ENCODE data around the gene LEMD3. TPM values are rescaled to one million over a fixed set of nuclear protein-coding genes. Genes with fewer than 3 reads are reported as not detected.

LEMD3 gene
- total RNA-seq, 1 experiment from 2014 or later = 30.7 TPM

DNA sequence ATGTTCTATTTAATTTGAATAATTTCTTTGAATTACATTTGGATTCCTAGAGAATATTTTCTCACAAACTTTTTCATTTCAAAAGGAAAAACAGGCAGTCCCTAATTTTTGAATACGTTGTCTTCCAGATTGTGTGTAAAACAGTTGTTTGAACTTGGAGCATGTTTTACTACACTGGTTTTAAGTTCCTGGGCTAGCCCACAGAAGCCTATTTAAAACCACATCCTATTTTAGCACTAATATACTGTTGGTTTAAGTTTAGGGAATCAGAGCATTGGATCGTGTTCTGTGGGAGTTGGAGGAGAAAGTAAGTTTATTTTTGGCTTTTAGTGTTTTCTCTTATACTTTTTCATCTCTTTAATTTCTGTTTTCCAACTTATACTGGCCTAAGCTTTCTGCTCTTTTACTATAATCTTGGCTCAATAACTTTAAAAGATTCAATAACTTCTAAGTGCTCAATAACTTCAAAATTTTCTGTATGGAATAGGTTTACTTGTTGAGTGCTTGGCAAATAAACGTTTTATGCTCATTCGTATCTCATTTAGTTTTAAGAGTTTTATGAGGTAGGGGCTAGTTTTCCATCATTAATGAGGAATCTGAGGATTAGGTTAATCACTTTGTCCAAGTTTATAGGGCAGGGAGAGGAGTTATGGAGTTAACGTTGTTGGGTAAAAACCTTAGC lies 14.9 kb downstream of the LEMD3 start:
- Histone ChIP-seq H3K36me3 (no peaks in the 10 kb centered on the region; the same call in 1 of the 2 replicates), H3K9me3 (replicated peaks) (no peaks in the 10 kb centered on the region), H3K27me3 (replicated peaks) (no peaks in the 10 kb centered on the region), H3K4me3 (no peak overlapping the region), H3K27ac (no peak overlapping the region), H3K4me1 (replicated peaks) (no peaks in the 10 kb centered on the region)
- no peak for DNase-seq (ENCODE audit: low read depth in 1 of 2, low spot score in 2 of 2)

DNA sequence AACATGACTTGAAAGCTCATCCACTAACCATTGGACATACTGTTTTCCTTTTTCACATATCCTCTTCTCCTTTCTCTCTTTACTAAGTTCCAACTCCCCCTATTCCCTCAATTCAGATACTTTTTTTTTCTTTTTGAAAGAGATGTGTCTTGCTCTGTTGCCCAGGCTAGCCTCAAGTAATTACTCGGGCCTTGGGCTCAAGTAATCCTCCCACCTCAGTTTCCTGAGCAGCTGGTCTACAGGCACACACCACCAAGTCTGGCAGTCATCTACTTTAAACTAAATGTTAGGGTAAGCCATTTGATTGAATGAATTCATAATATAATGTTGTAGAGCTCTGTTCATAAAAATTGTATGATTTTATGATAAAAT lies 15.5 kb downstream of the LEMD3 start:
- no peaks in the 10 kb centered on the region for H3K9me3 ChIP-seq (replicated peaks)
- H3K27me3 ChIP-seq (replicated peaks) = no peaks in the 10 kb centered on the region
- DNase-seq (ENCODE audit: low read depth in 1 of 2, low spot score in 2 of 2) = no peak
- H3K4me1 ChIP-seq (replicated peaks) = no peaks in the 10 kb centered on the region
- H3K36me3 ChIP-seq = no peaks in the 10 kb centered on the region; the same call in 1 of the 2 replicates
- H3K4me3 ChIP-seq = no peak overlapping the region
- no peak overlapping the region for H3K27ac ChIP-seq

DNA sequence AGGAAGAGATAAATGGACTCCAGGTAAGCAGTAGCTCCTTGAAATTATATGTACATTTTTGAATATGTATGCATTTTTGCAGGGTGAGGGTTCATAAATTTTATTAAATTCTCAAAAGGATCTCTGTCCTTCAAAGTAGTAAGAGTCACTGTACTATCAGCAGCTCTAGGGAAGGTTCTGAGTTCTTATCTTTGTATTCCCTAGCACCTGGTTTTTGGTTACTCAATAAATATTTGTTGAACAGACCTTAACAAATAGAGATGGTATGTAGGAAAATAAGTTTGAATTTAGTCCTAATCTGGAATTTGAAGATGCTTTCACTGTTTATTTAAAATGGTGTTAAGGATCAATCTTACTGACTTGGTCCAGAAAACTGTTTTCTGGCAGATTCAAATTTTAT lies 18.3 kb downstream of the LEMD3 start:
- Histone ChIP-seq H3K9me3 (replicated peaks) (no peaks in the 10 kb centered on the region), H3K4me3 (no peak overlapping the region), H3K36me3 (no peaks in the 10 kb centered on the region; the same call in 1 of the 2 replicates), H3K27me3 (replicated peaks) (no peaks in the 10 kb centered on the region), H3K27ac (no peak overlapping the region), H3K4me1 (replicated peaks) (no peaks in the 10 kb centered on the region)
- no peak for DNase-seq (ENCODE audit: low read depth in 1 of 2, low spot score in 2 of 2)

DNA sequence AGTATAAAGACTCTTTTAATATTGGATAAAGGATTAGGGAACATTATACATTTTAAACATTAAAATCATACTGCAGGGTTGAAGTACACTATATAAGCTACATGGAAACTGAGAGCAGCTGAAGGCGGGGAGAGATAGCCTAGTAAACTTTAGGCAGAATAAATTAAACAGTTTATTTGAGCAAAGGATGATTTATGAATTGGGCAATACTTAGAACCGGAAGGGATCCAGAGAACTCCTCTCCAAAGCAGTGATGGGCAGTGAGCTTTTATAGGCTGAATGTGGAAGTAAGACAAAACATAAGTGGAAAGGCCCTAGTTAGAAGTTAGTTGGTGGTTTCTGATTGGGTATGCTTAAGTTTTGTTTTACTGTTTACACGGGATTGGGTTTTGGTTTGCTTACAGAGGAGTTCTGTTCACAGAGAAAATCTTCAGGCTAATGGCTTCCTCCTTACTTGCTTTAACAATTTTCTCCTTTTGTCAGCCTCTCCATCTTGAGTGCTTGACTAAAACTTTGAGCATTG lies 18.9 kb downstream of the LEMD3 start:
- Histone ChIP-seq H3K4me1 (replicated peaks) (peaks cover 4% of the 10 kb centered on the region; the same call in 1 of the 2 replicates), H3K9me3 (replicated peaks) (no peaks in the 10 kb centered on the region), H3K27me3 (replicated peaks) (no peaks in the 10 kb centered on the region), H3K4me3 (no peak overlapping the region), H3K36me3 (no peaks in the 10 kb centered on the region; the same call in 1 of the 2 replicates), H3K27ac (no peak overlapping the region)
- no peak for DNase-seq (ENCODE audit: low read depth in 1 of 2, low spot score in 2 of 2)

DNA sequence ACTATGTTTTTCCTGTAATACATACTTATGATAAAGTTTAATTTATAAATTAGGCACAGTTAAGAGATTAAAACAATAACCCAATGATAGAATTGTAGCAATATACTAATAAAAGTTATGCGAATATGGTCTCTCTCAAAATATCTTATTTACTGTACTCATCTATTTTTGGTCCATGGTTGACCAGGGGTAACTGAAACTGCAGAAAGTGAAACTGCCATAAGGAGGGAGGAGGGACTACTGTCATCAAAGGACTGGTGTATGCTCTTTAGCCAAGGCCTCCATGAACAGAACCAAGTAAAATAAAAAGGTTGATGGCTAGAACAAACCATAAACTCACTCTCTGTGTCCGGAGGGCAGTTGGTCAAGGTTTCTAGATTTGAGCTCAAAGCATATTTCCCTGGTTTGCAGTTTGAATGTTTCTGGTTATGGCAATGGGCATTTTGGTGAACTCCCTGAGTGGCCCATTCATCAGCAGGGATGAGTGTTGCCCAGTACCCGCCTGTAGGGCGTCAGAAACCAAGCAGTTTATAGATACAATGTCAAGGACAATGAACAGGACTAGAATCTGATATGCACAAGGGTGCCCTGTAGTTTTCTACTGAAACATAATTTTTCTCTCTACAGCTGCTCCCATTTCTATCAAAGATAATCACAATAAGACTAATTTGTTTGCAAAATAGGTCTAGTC lies 19.8 kb downstream of the LEMD3 start:
- H3K4me1 ChIP-seq (replicated peaks) = peaks cover 4% of the 10 kb centered on the region; the same call in 1 of the 2 replicates
- H3K4me3 ChIP-seq = no peak overlapping the region
- no peaks in the 10 kb centered on the region for H3K9me3 ChIP-seq (replicated peaks)
- no peaks in the 10 kb centered on the region for H3K27me3 ChIP-seq (replicated peaks)
- H3K27ac ChIP-seq = no peak overlapping the region
- H3K36me3 ChIP-seq = no peaks in the 10 kb centered on the region; the same call in 1 of the 2 replicates
- no peak for DNase-seq (ENCODE audit: low read depth in 1 of 2, low spot score in 2 of 2)

DNA sequence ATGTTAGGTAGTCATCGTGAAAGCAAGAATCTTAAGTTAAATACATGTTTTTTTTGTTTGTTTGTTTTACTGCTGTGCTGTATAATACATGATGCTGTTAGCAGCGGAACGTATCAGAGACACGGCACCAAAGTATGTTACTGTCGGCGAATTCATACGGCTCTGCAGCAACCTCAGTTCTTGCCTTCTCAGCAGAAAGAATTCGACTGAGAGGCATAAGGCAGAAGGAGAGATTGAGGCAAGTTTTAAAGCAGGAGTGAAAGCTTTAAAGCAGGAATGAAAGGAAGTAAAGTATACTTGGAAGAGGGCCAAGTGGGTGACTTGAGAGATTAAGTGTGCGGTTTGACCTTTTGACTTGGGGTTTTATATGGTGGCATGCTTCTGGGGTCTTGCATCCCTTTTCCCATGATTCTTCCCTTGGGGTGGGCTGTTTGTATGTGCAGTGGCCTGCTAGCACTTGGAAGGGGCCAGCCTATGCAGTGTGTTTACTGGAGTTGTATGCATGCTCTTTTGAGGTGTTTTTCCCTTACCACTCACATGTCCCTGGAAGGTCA lies 23.7 kb downstream of the LEMD3 start:
- Histone ChIP-seq H3K27ac (no peak overlapping the region), H3K9me3 (replicated peaks) (no peaks in the 10 kb centered on the region; the same call in 1 of the 2 replicates), H3K36me3 (no peaks in the 10 kb centered on the region; the same call in 1 of the 2 replicates), H3K27me3 (replicated peaks) (no peaks in the 10 kb centered on the region), H3K4me3 (no peak overlapping the region), H3K4me1 (replicated peaks) (peaks cover 4% of the 10 kb centered on the region; the same call in 1 of the 2 replicates)
- DNase-seq (ENCODE audit: low read depth in 1 of 2, low spot score in 2 of 2) = peak in 1 of 2 experiments; percentile 5

DNA sequence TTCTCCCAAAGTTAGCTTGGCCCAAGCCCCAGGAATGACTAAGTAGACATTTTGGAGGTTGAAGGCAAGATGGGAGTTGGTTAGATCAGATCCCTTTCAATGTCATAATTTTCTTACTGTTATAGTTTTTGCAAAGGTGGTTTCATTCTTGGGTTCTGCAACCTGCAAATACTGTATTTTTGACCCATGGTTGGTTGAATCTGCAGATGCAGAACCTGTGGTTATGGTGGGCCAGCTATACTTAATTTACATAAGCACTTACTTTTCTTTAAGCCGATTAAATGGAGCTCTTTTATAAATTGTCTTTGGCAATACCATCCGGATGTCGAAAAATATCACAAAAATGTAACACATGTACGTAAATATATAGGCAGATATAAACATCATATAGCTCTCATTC lies 25.6 kb downstream of the LEMD3 start:
- no peak overlapping the region for H3K27ac ChIP-seq
- H3K4me1 ChIP-seq (replicated peaks) = peaks cover 7% of the 10 kb centered on the region; the same call in 1 of the 2 replicates
- H3K9me3 ChIP-seq (replicated peaks) = no peaks in the 10 kb centered on the region; the same call in 1 of the 2 replicates
- H3K27me3 ChIP-seq (replicated peaks) = no peaks in the 10 kb centered on the region
- DNase-seq (ENCODE audit: low read depth in 1 of 2, low spot score in 2 of 2) = no peak
- H3K4me3 ChIP-seq = no peak overlapping the region
- no peaks in the 10 kb centered on the region for H3K36me3 ChIP-seq

DNA sequence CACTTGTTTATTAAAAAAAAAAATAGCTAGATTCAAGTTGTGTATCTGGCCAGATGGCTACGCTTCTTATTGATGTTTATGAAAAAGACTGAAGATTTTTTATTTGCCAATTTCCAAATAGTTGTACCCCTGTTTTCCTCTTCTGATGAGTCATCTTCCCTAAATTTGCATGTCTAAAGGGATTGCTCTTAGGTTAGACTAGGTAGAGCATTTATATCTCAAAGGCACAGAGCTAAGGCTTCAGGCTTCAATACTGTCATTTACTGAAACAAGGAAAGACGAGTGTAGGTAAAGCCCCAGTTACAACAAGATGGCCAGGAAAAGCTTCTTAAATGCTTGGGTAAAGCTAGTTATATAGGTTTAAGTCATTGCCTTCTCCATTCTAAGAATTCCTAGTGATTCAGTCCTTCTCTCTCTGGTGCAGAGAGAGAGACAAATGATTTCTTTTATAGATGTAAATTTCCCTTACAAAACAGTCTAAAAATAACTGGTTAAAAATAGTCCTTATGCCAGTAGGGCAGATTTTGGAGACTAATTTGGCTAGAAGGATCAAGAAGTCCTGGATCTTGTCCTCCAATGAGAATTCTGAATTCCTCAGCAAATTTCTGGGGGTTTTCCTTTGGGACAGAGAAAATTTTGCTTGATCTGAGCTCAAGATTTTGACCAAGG lies 26.1 kb downstream of the LEMD3 start:
- Histone ChIP-seq H3K27me3 (replicated peaks) (no peaks in the 10 kb centered on the region), H3K27ac (no peak overlapping the region), H3K4me1 (replicated peaks) (peaks cover 11% of the 10 kb centered on the region; the same call in 1 of the 2 replicates), H3K9me3 (replicated peaks) (no peaks in the 10 kb centered on the region; the same call in 1 of the 2 replicates), H3K36me3 (no peaks in the 10 kb centered on the region), H3K4me3 (no peak overlapping the region)
- no peak for DNase-seq (ENCODE audit: low read depth in 1 of 2, low spot score in 2 of 2)

DNA sequence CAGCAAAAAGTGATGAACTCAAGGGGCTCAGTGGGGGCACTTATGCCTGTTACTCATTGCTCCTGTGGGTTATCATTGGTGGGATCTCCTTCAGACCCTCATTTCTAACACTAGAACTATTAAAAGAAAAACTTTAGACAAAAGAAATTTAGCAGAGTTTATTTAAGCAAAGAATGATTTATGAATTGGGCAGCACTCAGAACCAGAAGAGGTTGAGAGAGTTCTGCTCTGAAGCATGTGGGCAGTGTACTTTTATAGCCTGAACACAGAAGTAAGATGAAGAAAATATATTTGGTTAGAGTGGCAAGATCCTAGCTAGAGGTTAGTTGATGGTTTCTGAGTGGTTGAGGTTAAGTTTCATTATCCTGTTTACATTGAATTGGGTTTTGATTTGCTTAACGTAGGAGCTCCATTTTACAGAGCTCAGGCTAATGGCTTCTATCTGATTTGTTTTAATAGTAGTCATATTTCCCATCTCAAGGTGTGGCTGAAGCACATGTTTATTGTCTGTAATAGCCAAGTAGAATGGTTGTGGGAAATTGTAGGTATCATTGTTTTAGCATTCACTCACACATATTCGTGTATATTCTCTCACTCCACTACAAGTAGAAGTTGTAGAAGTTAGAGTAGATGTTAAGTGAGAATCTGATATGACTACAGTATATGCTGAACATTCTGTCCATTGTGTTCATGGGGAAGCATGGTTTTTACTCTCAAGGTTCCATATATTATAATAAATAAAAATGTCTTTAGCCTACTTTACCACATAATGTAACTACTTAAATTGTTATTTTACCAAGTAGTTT lies 27.6 kb downstream of the LEMD3 start:
- H3K36me3 ChIP-seq = no peaks in the 10 kb centered on the region
- no peak for DNase-seq (ENCODE audit: low read depth in 1 of 2, low spot score in 2 of 2)
- no peaks in the 10 kb centered on the region; the same call in 1 of the 2 replicates for H3K9me3 ChIP-seq (replicated peaks)
- H3K4me3 ChIP-seq = no peak overlapping the region
- H3K4me1 ChIP-seq (replicated peaks) = peaks cover 11% of the 10 kb centered on the region; the same call in 1 of the 2 replicates
- no peaks in the 10 kb centered on the region for H3K27me3 ChIP-seq (replicated peaks)
- H3K27ac ChIP-seq = no peak overlapping the region

DNA sequence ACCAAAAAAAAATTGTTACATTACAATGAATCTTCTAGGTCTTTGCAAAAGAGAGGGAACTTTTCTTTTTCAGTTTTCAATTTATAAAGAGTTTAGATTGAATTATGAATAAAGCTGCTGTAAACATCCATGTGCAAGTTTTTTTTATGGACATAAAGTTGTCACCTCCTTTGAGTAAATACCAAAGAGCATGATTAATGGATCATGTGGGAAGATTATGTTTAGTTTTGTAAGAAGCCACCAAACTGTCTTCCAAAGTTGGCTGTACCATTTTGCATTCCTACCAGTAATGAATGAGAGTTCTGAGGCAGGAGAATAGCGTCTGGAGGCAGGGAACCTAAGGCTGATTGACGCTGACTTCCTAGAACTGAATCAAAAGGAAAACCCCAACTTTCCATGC lies 30.2 kb downstream of the LEMD3 start:
- Histone ChIP-seq H3K4me3 (no peak overlapping the region), H3K27me3 (replicated peaks) (no peaks in the 10 kb centered on the region), H3K27ac (no peak overlapping the region), H3K36me3 (no peaks in the 10 kb centered on the region), H3K4me1 (replicated peaks) (peaks cover 7% of the 10 kb centered on the region; the same call in 1 of the 2 replicates), H3K9me3 (replicated peaks) (no peaks in the 10 kb centered on the region; the same call in 1 of the 2 replicates)
- DNase-seq (ENCODE audit: low read depth in 1 of 2, low spot score in 2 of 2) = no peak

DNA sequence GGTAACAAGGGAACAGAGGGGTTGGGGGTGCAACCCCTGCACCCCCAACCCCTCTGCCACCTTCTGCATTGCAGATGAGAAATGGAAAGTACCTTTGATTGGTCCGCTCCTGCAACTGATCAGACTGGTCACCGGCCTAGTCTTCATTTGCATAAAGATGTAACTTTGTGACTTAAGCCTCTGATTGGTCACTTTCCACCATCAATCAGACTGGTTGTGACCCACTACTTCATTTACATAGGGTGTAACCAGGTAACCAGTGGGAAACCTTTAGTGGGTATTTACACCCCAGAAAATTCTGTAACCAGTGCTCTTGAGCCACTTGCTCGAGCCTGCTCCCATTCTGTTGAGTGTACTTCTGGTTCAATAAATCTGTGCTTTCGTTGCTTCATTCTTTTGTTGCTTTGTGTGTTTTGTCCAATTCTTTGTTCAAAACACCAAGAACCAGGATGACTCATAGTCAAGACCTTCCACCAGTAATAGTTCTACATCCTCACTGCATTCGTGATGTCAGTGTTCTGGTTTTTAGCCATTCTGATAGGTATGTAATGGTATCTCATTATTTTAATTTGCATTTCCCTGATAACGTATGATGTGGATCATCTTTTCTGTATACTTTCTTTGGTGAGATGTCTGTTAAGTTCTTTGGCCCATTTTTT lies 30.8 kb downstream of the LEMD3 start:
- Histone ChIP-seq H3K9me3 (replicated peaks) (no peaks in the 10 kb centered on the region; the same call in 1 of the 2 replicates), H3K36me3 (no peaks in the 10 kb centered on the region), H3K4me3 (no peak overlapping the region), H3K27me3 (replicated peaks) (no peaks in the 10 kb centered on the region), H3K27ac (no peak overlapping the region), H3K4me1 (replicated peaks) (peaks cover 7% of the 10 kb centered on the region; the same call in 1 of the 2 replicates)
- DNase-seq (ENCODE audit: low read depth in 1 of 2, low spot score in 2 of 2) = no peak

DNA sequence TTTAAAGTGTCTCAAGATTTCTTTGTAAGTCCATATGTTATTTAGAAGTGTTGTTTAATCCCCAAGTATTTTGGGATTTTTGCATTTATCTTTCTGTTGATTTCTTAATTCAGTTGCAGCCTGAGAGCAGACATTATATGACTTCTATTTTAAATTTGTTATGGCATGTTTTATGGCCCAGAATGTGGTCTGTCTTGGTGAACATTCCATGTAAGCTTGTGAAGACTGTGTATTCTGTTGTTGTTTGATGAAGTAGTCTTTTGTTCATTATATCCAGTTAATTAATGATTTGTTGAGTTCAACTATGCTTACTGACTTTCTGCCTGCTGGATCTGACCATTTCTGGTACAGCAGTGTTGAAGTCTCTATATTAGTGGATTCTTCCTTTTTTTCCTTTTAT lies 34.0 kb downstream of the LEMD3 start:
- Histone ChIP-seq H3K9me3 (replicated peaks) (no peaks in the 10 kb centered on the region), H3K36me3 (no peaks in the 10 kb centered on the region), H3K4me3 (no peak overlapping the region), H3K4me1 (replicated peaks) (peaks cover 7% of the 10 kb centered on the region; the same call in 1 of the 2 replicates), H3K27me3 (replicated peaks) (no peaks in the 10 kb centered on the region), H3K27ac (no peak overlapping the region)
- DNase-seq (ENCODE audit: low read depth in 1 of 2, low spot score in 2 of 2) = no peak
